Transverse colon (tissue), 4 donors: Measurements from ENCODE around the gene STXBP1. TPM values are rescaled to one million over a fixed set of nuclear protein-coding genes. Genes with fewer than 3 reads are reported as not detected.
A peak's percentile ranks its signal among the peaks of the same experiment; 100 is the strongest.

Experiments
- DNase-seq: peaks from one replicate; pipeline ENCODE4 v3.0.0-alpha.2; 2019
- H3K27ac ChIP-seq, 4 donors: fragments of 200-600 bp; sonication (generic); 2 replicates each; pipeline ENCODE4 v1.5.1; 2016 to 2018; ENCODE audit warnings: inconsistent platforms in 4 of 4
- H3K27me3 ChIP-seq: fragments of 200-600 bp; sonication (generic); 2 replicates; pipeline ENCODE4 v1.5.1; 2017; ENCODE audit warnings: inconsistent platforms
- H3K36me3 ChIP-seq, 4 donors: fragments of 200-600 bp; sonication (generic); 2 replicates each; pipeline ENCODE4 v1.5.1; 2017 to 2019; ENCODE audit warnings: inconsistent platforms in 4 of 4
- H3K4me1 ChIP-seq, 4 donors: fragments of 200-600 bp; sonication (generic); 2 replicates each; pipeline ENCODE4 v1.5.1; 2017 to 2020; ENCODE audit warnings: inconsistent platforms in 4 of 4
- H3K4me3 ChIP-seq, 4 donors: fragments of 200-600 bp; sonication (generic); 1 replicate in 1 of 4; 2 replicates in 3 of 4; pipeline versions ENCODE4 v1.5.1 to v1.6.1; 2017 to 2019; ENCODE audit warnings: inconsistent platforms in 4 of 4
- H3K9me3 ChIP-seq, 2 donors: fragments of 200-600 bp; sonication (generic); 2 replicates each; pipeline ENCODE4 v1.5.1; 2017 to 2019; ENCODE audit warnings: inconsistent platforms in 2 of 2
- EP300 ChIP-seq: sonication (generic); formaldehyde crosslinking; IDR thresholded peaks from one replicate; pipeline ENCODE4 v1.6.1; 2017; ENCODE audit warnings: antibody characterized with exemption, low read depth
- POLR2A ChIP-seq: fragments of 450-650 bp; IDR thresholded peaks from one replicate; pipeline ENCODE4 v1.6.1; 2016; ENCODE audit warnings: antibody characterized with exemption, mild to moderate bottlenecking, moderate library complexity
- POLR2AphosphoS5 ChIP-seq, 3 donors: sonication (generic); formaldehyde crosslinking; IDR thresholded peaks; one replicate each; pipeline ENCODE4 v1.6.1; 2016; ENCODE audit warnings: antibody characterized with exemption in 3 of 3
- WGBS, 2 donors: methylation state at CpG; one replicate each; pipeline ENCODE4 v1.1.5; 2018; ENCODE audit warnings: low coverage in 1 of 2; 5-methylcytosine and 5-hydroxymethylcytosine counted together
- in situ Hi-C, 4 donors: fragments of 200-750 bp; cut with MboI; loops; one replicate each; pipeline versions ENCODE4 v1.15.0 to v1.15.1; 2017; ENCODE audit warnings: low sequenced_read_pairs in 3 of 4, low pct_ligation_motif_present in 1 of 4, low pct_unique_long_range_greater_than_20kb in 1 of 4
- intact Hi-C: fragments of 100-400 bp; cut with DNase I; formaldehyde crosslinking; loops from one replicate; pipeline ENCODE4 v1.15.1; 2023; ENCODE audit warnings: low total_unique reads
- total RNA-seq, 4 donors: library from RNA; depleted of rRNA; stranded (reverse); fragments of >200 nt; gene quantifications; one replicate each; pipeline ENCODE4 v1.1.0, GENCODE V29; 2016
- TF ChIP-seq, protein P1 (sequence below), 5 experiments: fragments of 200-600 bp in 3 of 5; fragments of 450-650 bp in 2 of 5; sonication (generic) in 3 of 5; IDR thresholded peaks; 1 replicate in 2 of 5; 2 replicates in 3 of 5; pipeline ENCODE4 v1.5.1; 2016 to 2017; ENCODE audit warnings: antibody characterized with exemption in 5 of 5, inconsistent platforms in 3 of 5, mild to moderate bottlenecking in 2 of 5, moderate library complexity in 1 of 5

The STXBP1 gene
- total RNA-seq, 4 donors from 2014 or later: 7.9 to 193 (median 13.3) TPM

DNA sequence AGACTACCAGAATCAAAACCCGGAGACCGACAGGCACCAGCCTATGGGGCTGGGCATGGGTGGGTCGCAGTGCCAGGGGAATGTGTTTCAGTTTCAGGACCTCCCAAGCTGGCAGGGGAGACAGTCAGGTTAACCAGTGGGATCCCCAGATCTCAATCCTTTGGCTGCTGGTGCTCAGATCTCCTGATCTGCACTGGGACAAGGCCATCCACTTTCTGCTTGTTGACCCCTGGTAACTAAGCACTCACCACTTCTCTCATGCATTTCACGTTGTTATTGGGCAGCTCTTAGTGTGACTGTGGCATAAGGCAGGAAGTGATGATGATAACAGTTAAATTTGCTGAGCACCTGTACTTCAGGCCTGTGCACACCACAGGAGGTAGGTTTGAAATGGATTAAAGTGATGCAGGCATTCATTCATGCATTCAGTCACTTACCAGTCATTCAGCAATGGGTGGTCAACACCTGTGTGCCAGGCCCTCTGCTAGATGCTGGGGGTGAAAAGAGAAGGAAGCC lies 42.1 kb upstream of the STXBP1 start:
- no peak for TF ChIP-seq POLR2AphosphoS5 (IDR thresholded peaks at IDR 0.05)
- no peak for TF ChIP-seq EP300
- TF ChIP-seq, protein P1, sequence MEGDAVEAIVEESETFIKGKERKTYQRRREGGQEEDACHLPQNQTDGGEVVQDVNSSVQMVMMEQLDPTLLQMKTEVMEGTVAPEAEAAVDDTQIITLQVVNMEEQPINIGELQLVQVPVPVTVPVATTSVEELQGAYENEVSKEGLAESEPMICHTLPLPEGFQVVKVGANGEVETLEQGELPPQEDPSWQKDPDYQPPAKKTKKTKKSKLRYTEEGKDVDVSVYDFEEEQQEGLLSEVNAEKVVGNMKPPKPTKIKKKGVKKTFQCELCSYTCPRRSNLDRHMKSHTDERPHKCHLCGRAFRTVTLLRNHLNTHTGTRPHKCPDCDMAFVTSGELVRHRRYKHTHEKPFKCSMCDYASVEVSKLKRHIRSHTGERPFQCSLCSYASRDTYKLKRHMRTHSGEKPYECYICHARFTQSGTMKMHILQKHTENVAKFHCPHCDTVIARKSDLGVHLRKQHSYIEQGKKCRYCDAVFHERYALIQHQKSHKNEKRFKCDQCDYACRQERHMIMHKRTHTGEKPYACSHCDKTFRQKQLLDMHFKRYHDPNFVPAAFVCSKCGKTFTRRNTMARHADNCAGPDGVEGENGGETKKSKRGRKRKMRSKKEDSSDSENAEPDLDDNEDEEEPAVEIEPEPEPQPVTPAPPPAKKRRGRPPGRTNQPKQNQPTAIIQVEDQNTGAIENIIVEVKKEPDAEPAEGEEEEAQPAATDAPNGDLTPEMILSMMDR (IDR thresholded peaks at IDR 0.05): no peak
- no peak for TF ChIP-seq POLR2A
- in situ Hi-C loops: no loop called here
- intact Hi-C loops: no loop called here
- no peaks in the 10 kb centered on the region for H3K27me3 ChIP-seq
- peaks cover 38 to 76% (median 60%) of the 10 kb centered on the region in 4 donors for H3K4me1 ChIP-seq
- H3K4me3 ChIP-seq: peak overlapping the region in 3 of 4 donors; percentile 53 to 95 (median 92)
- H3K27ac ChIP-seq: peak overlapping the region; percentile 97 to 98 (median 97)
- no peak for DNase-seq
- no peaks in the 10 kb centered on the region for H3K36me3 ChIP-seq
- H3K9me3 ChIP-seq: no peaks in the 10 kb centered on the region
- WGBS, 2 donors: 14% methylated on average over 4 of the region's 4 CpGs; no CpG with 5 or more reads in 1 of the 2 donors

- TF ChIP-seq EP300 (no peak), POLR2A (no peak), POLR2AphosphoS5 (IDR thresholded peaks at IDR 0.05) (no peak)
- TF ChIP-seq, protein P1 (IDR thresholded peaks at IDR 0.05): no peak
- Histone ChIP-seq H3K4me3 (no peak overlapping the region), H3K4me1 (peaks cover 40 to 76% (median 62%) of the 10 kb centered on the region in 4 donors), H3K36me3 (no peaks in the 10 kb centered on the region), H3K9me3 (no peaks in the 10 kb centered on the region), H3K27me3 (no peaks in the 10 kb centered on the region), H3K27ac (peak overlapping the region; percentile 97 to 98 (median 97))
- WGBS, 2 donors: 89 to 91% methylated on average over 3 of the region's 3 CpGs
- DNase-seq: no peak
- in situ Hi-C loops: no loop called here
- intact Hi-C loops: no loop called here
Observed at GRCh38 chr9:127570533-127571111, 41.5 kb upstream of the STXBP1 start.

DNA sequence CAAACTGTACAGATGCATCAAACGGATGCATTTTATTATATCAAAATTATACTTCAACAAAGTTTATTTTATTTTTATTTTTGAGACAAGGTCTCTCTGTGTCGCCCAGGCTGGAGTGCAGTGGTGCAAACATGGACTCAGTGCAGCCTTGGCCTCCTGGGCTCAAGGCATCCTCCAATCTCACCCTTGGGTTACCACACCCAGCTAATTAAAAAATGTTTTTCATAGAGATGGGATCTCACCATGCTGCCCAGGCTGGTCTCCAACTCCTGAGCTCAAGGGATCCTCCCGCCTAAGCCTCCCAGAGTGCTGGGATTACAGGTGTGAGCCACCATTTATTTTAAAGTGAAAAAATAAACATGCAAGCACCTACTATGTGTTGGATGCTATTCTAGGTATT lies 40.1 kb upstream of the STXBP1 start:
- WGBS, 2 donors: 69 to 86% methylated on average over 2 to 3 of the region's 3 CpGs
- Histone ChIP-seq H3K9me3 (no peaks in the 10 kb centered on the region), H3K36me3 (no peaks in the 10 kb centered on the region), H3K4me3 (no peak overlapping the region), H3K4me1 (peaks cover 34 to 76% (median 60%) of the 10 kb centered on the region in 4 donors), H3K27me3 (no peaks in the 10 kb centered on the region), H3K27ac (peak overlapping the region in 3 of 4 donors; percentile 84 to 94 (median 88))
- DNase-seq: no peak
- TF ChIP-seq POLR2AphosphoS5 (IDR thresholded peaks at IDR 0.05): no peak
- TF ChIP-seq POLR2A: no peak
- intact Hi-C loops (no loop called here), in situ Hi-C loops (no loop called here)

DNA sequence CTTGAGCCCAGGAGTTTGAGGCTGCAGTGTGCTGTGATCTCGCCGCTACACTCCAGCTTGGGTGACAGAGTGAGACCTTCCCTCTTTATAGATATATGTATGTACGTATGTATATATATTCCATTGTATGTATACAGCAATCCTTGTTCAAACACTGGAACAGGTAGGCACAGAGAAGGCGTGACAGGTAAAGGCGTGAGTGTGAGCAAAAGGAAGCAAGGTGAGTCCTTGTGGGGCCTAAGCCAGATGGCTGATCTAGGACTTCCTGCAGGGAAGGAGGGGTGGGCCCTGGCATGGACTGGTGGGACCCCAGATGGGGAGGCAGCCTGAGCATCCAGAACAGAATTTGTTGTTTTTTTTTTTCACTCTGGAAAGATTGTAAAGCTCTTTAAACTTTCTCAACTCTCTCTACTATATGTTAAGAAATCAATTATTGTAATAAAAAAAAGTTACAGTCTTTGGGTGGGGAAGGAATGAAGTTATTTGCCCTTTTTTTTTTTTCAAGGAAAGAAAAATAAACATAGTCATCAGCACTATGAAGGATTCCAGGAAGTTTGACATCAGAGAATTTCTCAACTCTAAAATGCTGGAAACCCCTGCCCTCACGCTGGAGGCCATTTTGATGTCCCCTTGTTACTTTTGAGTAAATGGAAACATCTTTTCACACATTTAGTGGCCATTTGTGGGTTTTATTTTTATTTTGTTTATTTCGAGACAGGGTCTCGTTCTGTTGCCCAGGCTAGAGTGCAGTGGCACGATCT lies 38.9 kb upstream of the STXBP1 start:
- no peak for DNase-seq

More for the DNA sequence above, 38.9 kb upstream of the STXBP1 start:
- H3K4me1 ChIP-seq: peaks cover 33 to 74% (median 56%) of the 10 kb centered on the region in 4 donors
- H3K4me3 ChIP-seq: no peak overlapping the region
- in situ Hi-C loops: no loop called here
- intact Hi-C loops: no loop called here
- H3K27me3 ChIP-seq: no peaks in the 10 kb centered on the region
- 58 to 68% methylated on average over 4 to 9 of the region's 9 CpGs for WGBS, 2 donors
- H3K27ac ChIP-seq: peak overlapping the region; percentile 84 to 94 (median 88)
- no peaks in the 10 kb centered on the region for H3K9me3 ChIP-seq
- no peak for TF ChIP-seq POLR2A
- TF ChIP-seq POLR2AphosphoS5 (IDR thresholded peaks at IDR 0.05): peak in 1 of 3 donors; percentile 30
- H3K36me3 ChIP-seq: no peaks in the 10 kb centered on the region
